Activated naive CD4-positive, alpha-beta T cell treated with anti-CD3 and anti-CD28 coated beads, Interleukin-2, amount 50 U/mL, for 72 hours (primary cell): Measurements from ENCODE around the gene LRP4. TPM values are rescaled to one million over a fixed set of nuclear protein-coding genes. Genes with fewer than 3 reads are reported as not detected.
A peak's percentile ranks its signal among the peaks of the same experiment; 100 is the strongest.

Source experiments
- ATAC-seq, 2 donors: fragments of 150-1000 bp; cut with Tn5 transposase; 2 replicates each; pipeline ENCODE4 v1.10.0; 2021; ENCODE audit warnings: mild to moderate bottlenecking in 2 of 2, moderate library complexity in 2 of 2
- DNase-seq, 2 donors: peaks; one replicate each; pipeline ENCODE4 v3.0.0; 2021 to 2022; ENCODE audit warnings: low spot score in 2 of 2
- H3K27ac Mint-ChIP-seq, 2 donors: one replicate each; pipeline ENCODE4 v1.8.0; 2022; ENCODE audit warnings: mild to moderate bottlenecking in 2 of 2, mixed read lengths in 2 of 2
- H3K36me3 Mint-ChIP-seq, 2 donors: one replicate each; pipeline ENCODE4 v1.8.0; 2022; ENCODE audit warnings: mixed read lengths in 2 of 2
- H3K9me3 Mint-ChIP-seq, 2 donors: one replicate each; pipeline ENCODE4 v1.8.0; 2022; ENCODE audit warnings: mixed read lengths in 2 of 2
- total RNA-seq, 2 donors: library from RNA; stranded (reverse); gene quantifications; one replicate each; pipeline ENCODE4 v1.2.3, GENCODE V29; 2022

Gene LRP4
- total RNA-seq, 2 donors from 2014 or later, result 0.18 TPM; not detected in 1

- no peak for DNase-seq
- ATAC-seq, result no peak
- Mint-ChIP-seq H3K36me3 (no peaks in the 10 kb centered on the region), H3K9me3 (no peaks in the 10 kb centered on the region), H3K27ac (no peak overlapping the region)
These were observed 39.2 kb downstream of the LRP4 start for GRCh38 chr11:46879056-46879585.

- Mint-ChIP-seq H3K27ac (no peak overlapping the region), H3K9me3 (no peaks in the 10 kb centered on the region), H3K36me3 (no peaks in the 10 kb centered on the region)
- ATAC-seq, result no peak
- no peak for DNase-seq
These were observed 40.8 kb downstream of the LRP4 start for GRCh38 chr11:46877580-46877979.

- ATAC-seq (no peak), DNase-seq (no peak)
- Mint-ChIP-seq H3K36me3 (no peaks in the 10 kb centered on the region), H3K27ac (no peak overlapping the region), H3K9me3 (no peaks in the 10 kb centered on the region)
These were observed 41.9 kb downstream of the LRP4 start for GRCh38 chr11:46876471-46876870.

- ATAC-seq, result no peak
These were observed 43.8 kb downstream of the LRP4 start for GRCh38 chr11:46874586-46874985.

GRCh38 chr11:46868912-46869311 lies 49.4 kb downstream of the LRP4 start:
- DNase-seq (no peak), ATAC-seq (no peak)
- no peak overlapping the region for H3K27ac Mint-ChIP-seq
- no peaks in the 10 kb centered on the region for H3K9me3 Mint-ChIP-seq
- H3K36me3 Mint-ChIP-seq, result no peaks in the 10 kb centered on the region

More at GRCh38 chr11:46874586-46874985, 43.8 kb downstream of the LRP4 start:
- no peak for DNase-seq
- H3K36me3 Mint-ChIP-seq, result no peaks in the 10 kb centered on the region
- H3K9me3 Mint-ChIP-seq, result no peaks in the 10 kb centered on the region
- H3K27ac Mint-ChIP-seq, result peak overlapping the region in 1 of 2 donors; percentile 30

GRCh38 chr11:46865340-46865739 lies 53.0 kb downstream of the LRP4 start:
- Mint-ChIP-seq H3K36me3 (no peaks in the 10 kb centered on the region), H3K9me3 (no peaks in the 10 kb centered on the region), H3K27ac (no peak overlapping the region)
- no peak for ATAC-seq
- no peak for DNase-seq

GRCh38 chr11:46860218-46860617 lies 58.1 kb downstream of the LRP4 start:
- Mint-ChIP-seq H3K27ac (no peak overlapping the region), H3K36me3 (no peaks in the 10 kb centered on the region), H3K9me3 (no peaks in the 10 kb centered on the region)
- DNase-seq (no peak), ATAC-seq (no peak)

GRCh38 chr11:46858920-46859546 lies 59.3 kb downstream of the LRP4 start:
- Mint-ChIP-seq H3K27ac (no peak overlapping the region), H3K9me3 (no peaks in the 10 kb centered on the region), H3K36me3 (no peaks in the 10 kb centered on the region)
- DNase-seq, result no peak
- ATAC-seq, result no peak

GRCh38 chr11:46857666-46858065 lies 60.7 kb downstream of the LRP4 start:
- ATAC-seq, result no peak

GRCh38 chr11:46856605-46857343 lies 61.6 kb downstream of the LRP4 start:
- no peaks in the 10 kb centered on the region for H3K36me3 Mint-ChIP-seq
- no peak for DNase-seq

More at GRCh38 chr11:46857666-46858065, 60.7 kb downstream of the LRP4 start:
- DNase-seq, result no peak
- Mint-ChIP-seq H3K9me3 (no peaks in the 10 kb centered on the region), H3K36me3 (no peaks in the 10 kb centered on the region), H3K27ac (no peak overlapping the region)

GRCh38 chr11:46855863-46856262 lies 62.5 kb downstream of the LRP4 start:
- DNase-seq, result no peak
- H3K9me3 Mint-ChIP-seq, result no peaks in the 10 kb centered on the region
- no peaks in the 10 kb centered on the region for H3K36me3 Mint-ChIP-seq
- no peak for ATAC-seq
- no peak overlapping the region for H3K27ac Mint-ChIP-seq

More at GRCh38 chr11:46856605-46857343, 61.6 kb downstream of the LRP4 start:
- Mint-ChIP-seq H3K27ac (no peak overlapping the region), H3K9me3 (no peaks in the 10 kb centered on the region)
- no peak for ATAC-seq

- no peak for ATAC-seq
- no peaks in the 10 kb centered on the region for H3K9me3 Mint-ChIP-seq
- DNase-seq, result no peak
- no peaks in the 10 kb centered on the region for H3K36me3 Mint-ChIP-seq
- no peak overlapping the region for H3K27ac Mint-ChIP-seq
These were observed 63.2 kb downstream of the LRP4 start for GRCh38 chr11:46855167-46855566.

- DNase-seq (no peak), ATAC-seq (no peak)
- no peak overlapping the region for H3K27ac Mint-ChIP-seq
- H3K36me3 Mint-ChIP-seq, result peaks cover 5 to 6% of the 10 kb centered on the region in 2 donors
- no peaks in the 10 kb centered on the region for H3K9me3 Mint-ChIP-seq
These were observed 67.4 kb downstream of the LRP4 start for GRCh38 chr11:46850829-46851380.

- Mint-ChIP-seq H3K36me3 (peaks cover 12 to 14% of the 10 kb centered on the region in 2 donors), H3K9me3 (no peaks in the 10 kb centered on the region), H3K27ac (no peak overlapping the region)
- DNase-seq, result no peak
- no peak for ATAC-seq
These were observed 68.7 kb downstream of the LRP4 start for GRCh38 chr11:46849631-46850030.

GRCh38 chr11:46846510-46846830 lies 71.9 kb downstream of the LRP4 start:
- DNase-seq (no peak), ATAC-seq (peak; percentile 1 to 8)
- Mint-ChIP-seq H3K36me3 (peaks cover 19 to 34% of the 10 kb centered on the region in 2 donors), H3K27ac (peak overlapping the region; percentile 88 to 97), H3K9me3 (no peaks in the 10 kb centered on the region)

GRCh38 chr11:46845740-46846509 lies 72.4 kb downstream of the LRP4 start, which contains the start of gene CKAP5:
Gene CKAP5, minus strand, starts transcription at chr11:46846280. Its CDS starts 25,049 bp downstream, at chr11:46821231.
- DNase-seq, result peak; percentile 86 to 88
- Mint-ChIP-seq H3K27ac (peak within 1 kb of the TSS; percentile 88 to 97), H3K9me3 (no peaks in the 10 kb centered on the region), H3K36me3 (peaks cover 19 to 34% of the 10 kb centered on the region in 2 donors)
- ATAC-seq, result peak; percentile 93 to 96

GRCh38 chr11:46845440-46845739 lies 73.0 kb downstream of the LRP4 start:
- Mint-ChIP-seq H3K9me3 (no peaks in the 10 kb centered on the region), H3K27ac (peak overlapping the region; percentile 88 to 94), H3K36me3 (peaks cover 19 to 34% of the 10 kb centered on the region in 2 donors)
- no peak for DNase-seq
- ATAC-seq, result no peak
